Astrocyte (in vitro differentiated cells and primary cell): ENCODE data around the gene SVEP1. TPM values are rescaled to one million over a fixed set of nuclear protein-coding genes. Genes with fewer than 3 reads are reported as not detected.

ENCODE experiments used
- DNase-seq: peaks from one replicate; pipeline ENCODE4 v3.0.0-alpha.2; 2010; ENCODE audit warnings: low read depth
- FAIRE-seq: peaks from 2 replicates; lab custom pipeline; 2011; peaks lifted over from hg19 to GRCh38; lab: Jason Lieb, UNC
- H2AFZ ChIP-seq: 2 replicates; pipeline ENCODE4 v1.6.0; 2012; ENCODE audit warnings: low read depth, low read length, inconsistent platforms
- H3K27ac ChIP-seq: 2 replicates; pipeline ENCODE4 v1.5.1; 2011; ENCODE audit warnings: low read depth, low read length, inconsistent platforms
- H3K27me3 ChIP-seq: 2 replicates; pipeline ENCODE4 v1.6.0; 2011; ENCODE audit warnings: low read length, inconsistent platforms; ENCODE audit not compliant: insufficient read depth
- H3K36me3 ChIP-seq: 2 replicates; pipeline ENCODE4 v1.5.1; 2011; ENCODE audit warnings: low read length, inconsistent platforms; ENCODE audit not compliant: insufficient read depth
- H3K4me1 ChIP-seq: 2 replicates; pipeline ENCODE4 v1.5.1; 2011; ENCODE audit warnings: low read length, inconsistent platforms; ENCODE audit not compliant: insufficient read depth
- H3K4me2 ChIP-seq: 2 replicates; pipeline ENCODE4 v1.6.0; 2012; ENCODE audit warnings: low read length, inconsistent platforms
- H3K4me3 ChIP-seq: 2 replicates; pipeline ENCODE4 v1.5.1; 2011; ENCODE audit warnings: low read depth, mild to moderate bottlenecking, low read length, inconsistent platforms; ENCODE audit not compliant: insufficient read depth
- H3K79me2 ChIP-seq: 2 replicates; pipeline ENCODE4 v1.6.0; 2012; ENCODE audit warnings: mild to moderate bottlenecking, low read length, inconsistent platforms; ENCODE audit not compliant: insufficient read depth
- H3K9ac ChIP-seq: 2 replicates; pipeline ENCODE4 v1.6.0; 2012; ENCODE audit warnings: mild to moderate bottlenecking, low read length, inconsistent platforms
- H3K9me3 ChIP-seq: 2 replicates; pipeline ENCODE4 v1.5.1; 2012; ENCODE audit warnings: low read depth, mild to moderate bottlenecking, low read length, inconsistent platforms; ENCODE audit not compliant: insufficient read depth
- H4K20me1 ChIP-seq: 2 replicates; pipeline ENCODE4 v1.6.0; 2012; ENCODE audit warnings: low read length, inconsistent platforms; ENCODE audit not compliant: insufficient read depth
- H3K27ac Mint-ChIP-seq: one replicate; pipeline ENCODE4 v1.8.0; 2021; ENCODE audit warnings: mild to moderate bottlenecking, mixed read lengths; ENCODE audit not compliant: unreplicated experiment
- H3K27me3 Mint-ChIP-seq: one replicate; pipeline ENCODE4 v1.8.0; 2021; ENCODE audit warnings: low read depth, mixed read lengths; ENCODE audit not compliant: unreplicated experiment
- H3K36me3 Mint-ChIP-seq: one replicate; pipeline ENCODE4 v1.8.0; 2021; ENCODE audit warnings: low read depth, mixed read lengths; ENCODE audit not compliant: unreplicated experiment
- H3K4me1 Mint-ChIP-seq: one replicate; pipeline ENCODE4 v1.8.0; 2021; ENCODE audit warnings: low read depth, mixed read lengths; ENCODE audit not compliant: unreplicated experiment
- H3K4me3 Mint-ChIP-seq: one replicate; pipeline ENCODE4 v1.8.0; 2021; ENCODE audit warnings: mild to moderate bottlenecking, moderate library complexity, mixed read lengths; ENCODE audit not compliant: unreplicated experiment
- H3K9me3 Mint-ChIP-seq: one replicate; pipeline ENCODE4 v1.8.0; 2021; ENCODE audit warnings: mild to moderate bottlenecking, mixed read lengths; ENCODE audit not compliant: unreplicated experiment
- EZH2 ChIP-seq: IDR thresholded peaks from 2 replicates; pipeline ENCODE4 v1.6.1; 2012; ENCODE audit warnings: mild to moderate bottlenecking, low read length, inconsistent platforms; ENCODE audit not compliant: insufficient read depth
- total RNA-seq: library from RNA; stranded (reverse); gene quantifications from 2 replicates; pipeline ENCODE4 v1.2.1, GENCODE V29; 2021
- TF ChIP-seq, protein P1 (sequence below): IDR thresholded peaks from 2 replicates; pipeline ENCODE4 v1.5.1; 2011; ENCODE audit warnings: low read depth, mild to moderate bottlenecking, inconsistent platforms, low read length, moderate library complexity; ENCODE audit not compliant: insufficient read depth

The SVEP1 gene
- total RNA-seq, 1 donor from 2014 or later = 1.1 TPM

DNA sequence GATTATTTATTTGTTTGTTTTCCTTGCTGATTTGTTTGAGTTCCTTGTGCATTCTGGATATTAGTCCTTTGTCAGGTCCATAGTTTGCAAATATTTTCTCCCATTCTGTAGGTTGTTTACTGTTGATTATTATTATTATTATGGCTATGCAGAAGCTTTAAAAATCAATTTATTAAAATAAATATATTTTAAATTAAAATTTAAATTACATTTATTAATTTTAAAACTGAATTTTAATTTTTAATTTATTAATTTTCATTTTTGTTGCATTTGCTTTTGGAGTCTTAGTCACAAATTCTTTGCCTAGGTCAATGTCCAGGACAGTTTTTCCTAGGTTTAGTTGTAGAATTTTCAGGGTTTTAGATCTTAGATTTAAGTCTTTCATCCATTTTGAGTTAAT lies 50.9 kb downstream of the SVEP1 start:
- FAIRE-seq (no peak), DNase-seq (no peak)
- Mint-ChIP-seq H3K4me1 (peaks cover 5% of the 10 kb centered on the region), H3K9me3 (peaks cover 3% of the 10 kb centered on the region), H3K27me3 (no peaks in the 10 kb centered on the region), H3K36me3 (no peaks in the 10 kb centered on the region), H3K4me3 (no peak overlapping the region), H3K27ac (no peak overlapping the region)
- Histone ChIP-seq H3K36me3 (no peaks in the 10 kb centered on the region), H3K4me2 (no peak overlapping the region), H3K27me3 (no peaks in the 10 kb centered on the region), H3K4me3 (no peak overlapping the region), H3K9me3 (no peaks in the 10 kb centered on the region), H2AFZ (no peak overlapping the region), H3K4me1 (no peaks in the 10 kb centered on the region), H3K9ac (no peak overlapping the region), H4K20me1 (no peaks in the 10 kb centered on the region), H3K79me2 (no peaks in the 10 kb centered on the region), H3K27ac (no peak overlapping the region)
- TF ChIP-seq, protein P1, sequence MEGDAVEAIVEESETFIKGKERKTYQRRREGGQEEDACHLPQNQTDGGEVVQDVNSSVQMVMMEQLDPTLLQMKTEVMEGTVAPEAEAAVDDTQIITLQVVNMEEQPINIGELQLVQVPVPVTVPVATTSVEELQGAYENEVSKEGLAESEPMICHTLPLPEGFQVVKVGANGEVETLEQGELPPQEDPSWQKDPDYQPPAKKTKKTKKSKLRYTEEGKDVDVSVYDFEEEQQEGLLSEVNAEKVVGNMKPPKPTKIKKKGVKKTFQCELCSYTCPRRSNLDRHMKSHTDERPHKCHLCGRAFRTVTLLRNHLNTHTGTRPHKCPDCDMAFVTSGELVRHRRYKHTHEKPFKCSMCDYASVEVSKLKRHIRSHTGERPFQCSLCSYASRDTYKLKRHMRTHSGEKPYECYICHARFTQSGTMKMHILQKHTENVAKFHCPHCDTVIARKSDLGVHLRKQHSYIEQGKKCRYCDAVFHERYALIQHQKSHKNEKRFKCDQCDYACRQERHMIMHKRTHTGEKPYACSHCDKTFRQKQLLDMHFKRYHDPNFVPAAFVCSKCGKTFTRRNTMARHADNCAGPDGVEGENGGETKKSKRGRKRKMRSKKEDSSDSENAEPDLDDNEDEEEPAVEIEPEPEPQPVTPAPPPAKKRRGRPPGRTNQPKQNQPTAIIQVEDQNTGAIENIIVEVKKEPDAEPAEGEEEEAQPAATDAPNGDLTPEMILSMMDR = no peak
- TF ChIP-seq EZH2 = no peak

DNA sequence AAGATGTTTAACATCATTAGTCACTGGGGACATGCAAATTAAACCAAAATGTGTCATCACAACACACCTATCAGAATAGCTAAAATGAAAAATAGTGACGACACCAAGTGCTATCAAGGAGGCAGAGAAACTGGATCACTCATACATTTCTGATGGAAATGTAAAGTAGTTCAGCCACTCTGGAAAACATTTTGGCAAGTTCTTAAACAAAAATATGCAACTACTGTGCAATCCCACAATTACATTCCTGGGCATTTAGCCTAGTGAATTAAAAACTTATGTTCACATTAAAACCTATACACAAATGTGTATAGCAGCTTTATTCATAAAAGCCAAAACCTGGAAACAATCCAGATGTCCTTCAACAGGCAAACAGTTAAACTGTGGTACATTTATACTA lies 53.1 kb downstream of the SVEP1 start:
- H3K4me1 Mint-ChIP-seq = peaks cover 1% of the 10 kb centered on the region
- Histone ChIP-seq H4K20me1 (no peaks in the 10 kb centered on the region), H3K4me1 (no peaks in the 10 kb centered on the region), H3K4me2 (no peak overlapping the region), H3K9me3 (no peaks in the 10 kb centered on the region), H2AFZ (no peak overlapping the region), H3K79me2 (no peaks in the 10 kb centered on the region), H3K4me3 (no peak overlapping the region), H3K27ac (no peak overlapping the region), H3K36me3 (no peaks in the 10 kb centered on the region), H3K9ac (no peak overlapping the region), H3K27me3 (no peaks in the 10 kb centered on the region)
- peak; percentile 74 for DNase-seq
- H3K27ac Mint-ChIP-seq = no peak overlapping the region
- H3K36me3 Mint-ChIP-seq = no peaks in the 10 kb centered on the region
- no peaks in the 10 kb centered on the region for H3K27me3 Mint-ChIP-seq
- TF ChIP-seq, protein P1 = no peak
- TF ChIP-seq EZH2 = no peak
- H3K4me3 Mint-ChIP-seq = no peak overlapping the region
- no peaks in the 10 kb centered on the region for H3K9me3 Mint-ChIP-seq
- FAIRE-seq = peak; percentile 90

DNA sequence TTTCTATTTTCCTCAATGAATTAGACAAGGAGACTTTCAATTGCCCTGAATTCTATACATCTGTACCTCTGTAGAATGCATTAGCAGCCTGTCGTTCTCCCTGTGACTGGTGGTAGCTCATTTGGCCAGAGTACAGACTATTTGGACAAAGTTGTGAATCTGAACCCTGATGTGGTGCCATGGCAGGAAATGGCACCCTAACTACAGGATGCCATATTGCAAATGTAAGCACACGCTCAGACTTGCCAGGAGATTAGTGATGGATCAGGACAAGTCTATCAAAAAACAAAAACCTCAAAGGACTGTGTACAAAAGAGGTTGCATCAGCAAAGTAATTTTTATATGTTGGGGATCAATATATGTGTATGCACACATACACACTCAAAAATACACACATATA lies 58.3 kb downstream of the SVEP1 start:
- H3K36me3 Mint-ChIP-seq = no peaks in the 10 kb centered on the region
- H3K27me3 ChIP-seq = no peaks in the 10 kb centered on the region
- DNase-seq = no peak
- H3K9me3 ChIP-seq = no peaks in the 10 kb centered on the region
- no peak overlapping the region for H3K4me2 ChIP-seq
- H3K4me3 Mint-ChIP-seq = no peak overlapping the region
- no peaks in the 10 kb centered on the region for H3K27me3 Mint-ChIP-seq
- no peaks in the 10 kb centered on the region for H3K9me3 Mint-ChIP-seq
- TF ChIP-seq, protein P1 = no peak
- no peak for TF ChIP-seq EZH2
- no peaks in the 10 kb centered on the region for H4K20me1 ChIP-seq
- no peak for FAIRE-seq
- no peaks in the 10 kb centered on the region for H3K4me1 Mint-ChIP-seq
- H3K4me3 ChIP-seq = no peak overlapping the region
- H3K4me1 ChIP-seq = no peaks in the 10 kb centered on the region
- H3K79me2 ChIP-seq = no peaks in the 10 kb centered on the region
- no peak overlapping the region for H3K9ac ChIP-seq
- H3K36me3 ChIP-seq = no peaks in the 10 kb centered on the region
- H3K27ac Mint-ChIP-seq = no peak overlapping the region
- no peak overlapping the region for H2AFZ ChIP-seq
- H3K27ac ChIP-seq = no peak overlapping the region
